GM18861 (cell line): ENCODE measurements around the gene ROBO3.

Experiments used
- ATAC-seq: cut with Tn5 transposase; IDR thresholded peaks from one replicate; pipeline ENCODE4 v1.9.1; 2021; ENCODE audit not compliant: unreplicated experiment

The ROBO3 gene

GRCh38 chr11:124841840-124842239 is 23.4 kb upstream of the ROBO3 start:
- no peak for ATAC-seq

- ATAC-seq: no peak
Measured at GRCh38 chr11:124842305-124842704, 22.9 kb upstream of the ROBO3 start.

GRCh38 chr11:124843616-124843910 is 21.7 kb upstream of the ROBO3 start:
- ATAC-seq: no peak

DNA sequence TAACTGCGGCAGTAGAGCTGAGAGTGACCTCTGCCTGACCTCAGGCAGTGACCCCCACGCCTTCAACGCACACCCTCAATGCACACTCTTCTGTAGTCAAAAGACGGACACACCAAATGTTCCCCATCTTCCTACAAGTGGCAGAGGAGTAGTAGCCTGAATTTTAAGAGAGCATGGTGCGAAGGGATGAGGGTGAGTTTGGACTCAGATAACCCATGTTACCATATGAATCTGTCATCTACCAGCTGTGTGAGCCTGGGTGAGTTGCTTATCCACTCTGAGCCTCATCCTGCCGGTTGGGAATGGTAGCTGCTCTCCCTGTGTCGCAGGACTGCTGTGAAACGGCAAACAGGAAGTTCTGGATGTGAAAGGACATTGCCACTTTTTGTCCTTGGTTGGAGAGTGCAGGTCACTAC is 20.6 kb upstream of the ROBO3 start:
- ATAC-seq: no peak

GRCh38 chr11:124846070-124846673 is 19.1 kb upstream of the ROBO3 start:
- ATAC-seq: no peak

DNA sequence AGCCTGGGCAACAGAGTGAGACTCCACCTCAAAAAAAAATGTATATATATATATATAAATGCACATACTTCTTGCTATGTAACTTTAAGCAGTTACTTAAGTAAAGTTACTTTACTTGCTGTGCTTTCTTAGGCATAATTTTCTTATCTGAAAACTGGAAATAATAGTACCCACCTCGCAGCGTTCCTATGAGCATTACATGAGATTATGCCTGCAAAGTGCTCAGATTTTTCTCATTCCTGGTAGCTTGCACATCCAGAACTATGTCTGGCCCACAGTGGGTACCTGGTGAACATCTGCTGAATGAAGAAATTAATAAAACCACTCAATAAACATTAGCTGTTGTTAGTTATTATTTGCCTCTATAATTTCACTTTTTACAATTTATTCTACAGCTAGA is 6.1 kb upstream of the ROBO3 start:
- ATAC-seq: no peak

- no peak for ATAC-seq
Measured at GRCh38 chr11:124861670-124862069, 3.6 kb upstream of the ROBO3 start.

DNA sequence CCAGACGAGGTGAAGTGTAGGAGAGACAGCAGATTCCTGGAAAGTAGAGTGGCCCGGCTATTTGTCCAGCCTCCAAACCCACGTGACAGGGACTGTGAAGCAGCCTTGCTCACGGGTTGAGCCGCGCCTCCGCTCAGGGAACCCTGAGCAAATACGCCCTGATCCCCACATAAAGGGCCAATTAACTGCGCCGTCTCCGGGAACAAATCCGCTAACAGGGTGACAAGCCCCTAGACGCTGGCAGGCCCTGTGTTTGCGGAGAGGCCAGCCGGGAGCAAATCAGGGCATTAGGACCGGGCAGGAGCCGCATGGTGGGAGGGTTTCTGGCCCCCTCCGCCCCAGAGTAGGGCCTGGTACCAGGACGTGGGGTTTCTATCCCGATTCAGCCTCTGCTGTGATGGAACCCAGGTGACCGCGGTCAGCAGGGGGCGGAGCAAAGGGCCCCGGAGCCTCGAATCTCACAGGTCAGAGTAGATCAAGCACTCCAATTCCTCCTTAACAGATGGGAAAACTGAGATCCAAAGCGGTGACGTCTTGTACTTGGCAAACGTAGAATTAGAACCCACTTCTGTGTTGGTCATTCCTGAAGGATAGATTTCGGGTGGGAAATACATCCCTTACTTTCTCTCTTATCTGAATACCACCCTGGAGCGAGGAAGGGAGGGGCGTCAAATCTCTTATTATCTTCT is 2.0 kb upstream of the ROBO3 start:
- ATAC-seq: no peak

- ATAC-seq: no peak
Measured at GRCh38 chr11:124863826-124864165, 1.4 kb upstream of the ROBO3 start.

- ATAC-seq: no peak
Measured at GRCh38 chr11:124864176-124864891, 898 bp upstream of the ROBO3 start.

GRCh38 chr11:124864892-124865180 is 396 bp upstream of the ROBO3 start:
- no peak for ATAC-seq

- peak; percentile 45 for ATAC-seq
Measured at GRCh38 chr11:124865902-124866851, 945 bp downstream of the ROBO3 start.

GRCh38 chr11:124867700-124868099 is 2.5 kb downstream of the ROBO3 start:
- no peak for ATAC-seq

DNA sequence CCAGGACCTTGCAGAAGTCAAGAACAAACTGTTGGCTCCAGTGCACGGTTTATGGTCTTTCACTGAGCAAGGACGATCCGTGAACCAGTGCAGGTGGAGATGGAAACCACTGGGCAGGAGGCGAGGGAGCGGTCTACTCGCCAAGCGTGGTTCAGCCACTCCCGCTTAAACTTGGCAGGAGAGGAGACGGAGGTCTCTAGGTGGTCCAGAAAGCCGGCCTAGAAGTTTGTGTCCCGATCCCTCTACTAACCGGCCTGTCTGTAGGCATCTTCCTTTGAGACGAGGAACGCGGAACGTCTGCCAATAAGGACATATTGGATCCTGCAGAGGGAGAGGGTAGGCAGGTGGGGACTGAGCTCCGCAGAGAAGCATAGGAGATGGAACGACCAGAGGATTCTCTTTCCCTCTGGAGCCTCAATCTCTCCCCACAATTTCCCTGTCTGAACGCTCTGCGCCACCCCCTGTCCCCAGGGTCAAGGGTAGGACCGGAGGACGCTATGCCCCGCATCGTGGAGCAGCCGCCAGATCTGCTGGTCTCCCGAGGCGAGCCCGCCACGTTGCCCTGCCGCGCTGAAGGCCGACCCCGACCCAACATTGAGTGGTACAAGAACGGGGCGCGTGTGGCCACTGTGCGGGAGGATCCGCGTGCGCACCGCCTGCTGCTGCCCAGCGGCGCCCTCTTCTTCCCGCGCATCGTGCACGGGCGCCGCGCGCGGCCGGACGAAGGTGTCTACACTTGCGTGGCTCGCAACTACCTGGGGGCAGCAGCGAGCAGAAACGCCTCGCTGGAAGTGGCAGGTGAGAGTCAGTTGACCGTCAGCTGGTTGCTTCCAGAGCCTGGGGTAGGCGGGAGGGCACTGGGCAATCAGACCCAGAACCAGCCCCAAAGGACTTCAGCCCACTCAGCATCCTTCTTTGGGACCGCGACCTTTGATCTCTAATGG is 3.4 kb downstream of the ROBO3 start:
- ATAC-seq: no peak

GRCh38 chr11:124869331-124869730 is 4.1 kb downstream of the ROBO3 start:
- no peak for ATAC-seq

- ATAC-seq: no peak
Measured at GRCh38 chr11:124869856-124870387, 4.7 kb downstream of the ROBO3 start.

GRCh38 chr11:124870430-124870829 is 5.2 kb downstream of the ROBO3 start:
- ATAC-seq: no peak

DNA sequence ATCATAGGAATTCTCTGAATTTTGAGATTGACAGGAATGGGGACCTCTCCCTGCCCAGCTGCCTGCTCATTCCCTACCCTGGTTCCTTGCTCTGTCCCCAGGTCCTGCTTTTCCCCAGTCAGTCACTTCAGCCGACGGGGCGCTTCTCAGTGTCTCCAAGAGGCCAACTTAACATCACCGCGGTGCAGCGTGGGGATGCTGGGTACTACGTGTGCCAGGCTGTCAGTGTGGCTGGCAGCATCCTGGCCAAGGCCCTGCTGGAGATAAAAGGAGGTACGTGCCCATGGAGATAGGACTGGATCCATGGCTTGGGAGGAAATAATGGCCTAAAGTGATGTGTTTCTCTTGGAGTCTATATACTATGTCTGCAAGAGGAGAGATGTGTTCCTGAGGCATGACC is 7.0 kb downstream of the ROBO3 start:
- ATAC-seq: no peak

GRCh38 chr11:124872741-124873140 is 7.5 kb downstream of the ROBO3 start:
- no peak for ATAC-seq

- no peak for ATAC-seq
Measured at GRCh38 chr11:124873951-124874350, 8.7 kb downstream of the ROBO3 start.
